ENCODE results near the gene ELOVL1. TPM values are rescaled to one million over a fixed set of nuclear protein-coding genes. Genes with fewer than 3 reads are reported as not detected.

ELOVL1 gene
- total and polyA plus RNA-seq, 2 of the 13 experiments (the other 11 are each of a cell fraction or from before 2014, with no cell fraction given), result 55.2 to 77.4 TPM

- TF ChIP-seq JDP2 (CRISPR knock-in tag; IDR thresholded peaks at IDR 0.05; ENCODE audit: borderline replicate concordance), result no peak
- no peak for TF ChIP-seq HDAC2 (CRISPR knock-in tag; IDR thresholded peaks at IDR 0.05)
- TF ChIP-seq AHDC1 (CRISPR knock-in tag; IDR thresholded peaks at IDR 0.05; ENCODE audit: borderline replicate concordance), result peak; percentile 5; the same call in 1 of the 2 replicates
- TF ChIP-seq ZNF414 (CRISPR knock-in tag; IDR thresholded peaks at IDR 0.05), result no peak
- no peak; the same call in none of the 2 replicates for TF ChIP-seq HOXA3 (CRISPR knock-in tag; IDR thresholded peaks at IDR 0.05)
- no peak for TF ChIP-seq ZNF775 (CRISPR knock-in tag; IDR thresholded peaks at IDR 0.05; ENCODE audit: borderline replicate concordance)
- TF ChIP-seq ZHX2 (IDR thresholded peaks at IDR 0.05; ENCODE audit: low read depth), result peak; percentile 69; the same call in 1 of the 2 replicates
- no peak for TF ChIP-seq ZHX2 (CRISPR knock-in tag; IDR thresholded peaks at IDR 0.05; ENCODE audit: borderline replicate concordance)
- no peak for TF ChIP-seq IRF1 (CRISPR knock-in tag; IDR thresholded peaks at IDR 0.05; ENCODE audit: low read depth)
- TF ChIP-seq FOXK1 (CRISPR knock-in tag; IDR thresholded peaks at IDR 0.05; ENCODE audit: borderline replicate concordance, low read depth), result peak; percentile 24; the same call in 1 of the 2 replicates
- TF ChIP-seq HNF4G (IDR thresholded peaks at IDR 0.05; ENCODE audit: borderline replicate concordance, low read depth, low read length), result 0 out of 2 replicates have a peak, but pooled peaks have one; percentile 15
- 0 out of 2 replicates have a peak, but pooled peaks have one; percentile 34 for TF ChIP-seq HNF4G (CRISPR knock-in tag; IDR thresholded peaks at IDR 0.05; ENCODE audit: borderline replicate concordance, low read depth)
- TF ChIP-seq THAP7 (CRISPR knock-in tag; IDR thresholded peaks at IDR 0.05), result peak; percentile 77
- no peak for TF ChIP-seq TOE1 (CRISPR knock-in tag; IDR thresholded peaks at IDR 0.05)
These were observed 18.8 kb downstream of the ELOVL1 start (continued) for GRCh38 chr1:43348809-43349593.
